ENCODE data around the gene CNNM3.
"Not testable (repeated sequence)": the region's sequence is repeated elsewhere in the genome, so short reads cannot be mapped to it uniquely, and the experiment has no call there.

Gene CNNM3

DNA sequence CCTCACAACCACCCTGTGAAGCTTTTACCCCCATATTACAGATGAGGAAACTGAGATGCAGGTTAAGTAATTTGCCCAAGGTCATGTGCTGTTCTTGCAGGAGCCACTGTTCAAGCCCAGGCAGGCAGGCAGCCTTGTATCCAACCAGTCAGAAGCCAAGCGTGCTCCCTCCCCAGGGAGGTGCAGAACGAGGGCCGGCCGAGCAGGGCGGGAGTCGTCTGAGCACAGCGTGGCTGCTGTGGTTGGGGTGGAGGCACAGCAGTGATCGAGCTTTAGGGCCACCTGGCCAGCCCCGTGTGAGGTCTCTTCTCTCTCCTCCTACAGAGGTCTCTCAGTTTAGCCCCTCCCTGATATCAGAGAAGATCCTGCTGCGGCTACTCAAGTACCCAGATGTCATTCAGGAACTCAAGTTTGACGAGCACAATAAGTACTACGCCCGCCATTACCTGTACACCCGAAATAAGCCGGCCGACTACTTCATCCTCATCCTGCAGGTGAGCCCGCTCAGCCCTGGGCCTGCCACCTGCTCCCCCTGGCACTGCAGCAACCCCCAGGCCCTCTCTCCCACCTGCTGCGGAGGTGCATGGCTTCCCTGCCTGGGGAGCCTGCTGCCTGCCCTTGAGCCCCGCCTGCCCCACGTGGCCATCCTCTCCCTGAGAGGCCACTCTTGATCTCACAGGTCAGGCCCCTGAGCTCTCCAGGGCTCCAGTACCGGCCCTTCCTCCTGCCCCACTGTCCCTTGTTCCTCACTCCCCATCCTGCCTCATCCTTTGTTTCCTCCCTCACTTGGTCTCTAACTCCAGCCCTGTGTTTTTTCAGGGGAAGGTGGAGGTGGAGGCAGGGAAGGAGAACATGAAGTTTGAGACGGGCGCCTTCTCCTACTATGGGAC lies 17.1 kb upstream of the CNNM3 start:
- H3K27me3 ChIP-seq (ENCODE audit: control insufficient read depth in 5 of 5, insufficient read depth in 4 of 5, low read length in 5 of 5) = no peaks in the 10 kb centered on the region
- H3K9ac ChIP-seq (ENCODE audit: low read length in 5 of 5) = no peak overlapping the region
- H3K4me3 ChIP-seq (ENCODE audit: low read depth in 1 of 5, low read length in 5 of 5) = no peak overlapping the region
- H3K4me1 ChIP-seq (ENCODE audit: control insufficient read depth in 5 of 5, insufficient read depth in 5 of 5, low read length in 5 of 5) = peaks cover 0 to 5% (median 0%) of the 10 kb centered on the region in 5 donors
- H3K9me3 ChIP-seq (ENCODE audit: control insufficient read depth in 5 of 5, low read length in 5 of 5) = no peaks in the 10 kb centered on the region
- H3K36me3 ChIP-seq (ENCODE audit: control insufficient read depth in 5 of 5, insufficient read depth in 5 of 5, low read length in 5 of 5) = peaks cover 0 to 40% (median 36%) of the 10 kb centered on the region in 5 donors
- H3K27ac ChIP-seq (ENCODE audit: low read depth, low read length) = no peak overlapping the region

DNA sequence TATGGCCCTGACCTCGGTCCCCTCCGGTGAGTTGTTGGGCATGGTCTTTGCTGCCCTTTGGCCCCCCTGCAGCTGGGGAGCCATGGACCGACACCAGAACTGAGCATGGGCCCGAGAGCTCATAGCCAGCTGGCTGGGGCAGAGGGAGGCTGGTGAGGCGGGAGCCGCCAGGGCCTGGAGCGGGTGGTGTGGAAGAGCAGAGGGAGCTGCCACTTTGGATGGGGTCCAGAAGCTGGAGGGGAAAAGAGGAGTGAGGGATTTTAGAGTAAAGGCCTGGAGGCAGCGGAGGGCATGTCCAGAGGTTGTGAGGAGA lies 16.5 kb upstream of the CNNM3 start:
- no peak overlapping the region for H3K27ac ChIP-seq (ENCODE audit: low read depth, low read length)
- H3K36me3 ChIP-seq (ENCODE audit: control insufficient read depth in 5 of 5, insufficient read depth in 5 of 5, low read length in 5 of 5) = peaks cover 0 to 40% (median 36%) of the 10 kb centered on the region in 5 donors
- H3K4me3 ChIP-seq (ENCODE audit: low read depth in 1 of 5, low read length in 5 of 5) = no peak overlapping the region
- H3K9me3 ChIP-seq (ENCODE audit: control insufficient read depth in 5 of 5, low read length in 5 of 5) = no peaks in the 10 kb centered on the region
- no peak overlapping the region for H3K9ac ChIP-seq (ENCODE audit: low read length in 5 of 5)
- no peaks in the 10 kb centered on the region for H3K27me3 ChIP-seq (ENCODE audit: control insufficient read depth in 5 of 5, insufficient read depth in 4 of 5, low read length in 5 of 5)
- peaks cover 0 to 5% (median 0%) of the 10 kb centered on the region in 5 donors for H3K4me1 ChIP-seq (ENCODE audit: control insufficient read depth in 5 of 5, insufficient read depth in 5 of 5, low read length in 5 of 5)

DNA sequence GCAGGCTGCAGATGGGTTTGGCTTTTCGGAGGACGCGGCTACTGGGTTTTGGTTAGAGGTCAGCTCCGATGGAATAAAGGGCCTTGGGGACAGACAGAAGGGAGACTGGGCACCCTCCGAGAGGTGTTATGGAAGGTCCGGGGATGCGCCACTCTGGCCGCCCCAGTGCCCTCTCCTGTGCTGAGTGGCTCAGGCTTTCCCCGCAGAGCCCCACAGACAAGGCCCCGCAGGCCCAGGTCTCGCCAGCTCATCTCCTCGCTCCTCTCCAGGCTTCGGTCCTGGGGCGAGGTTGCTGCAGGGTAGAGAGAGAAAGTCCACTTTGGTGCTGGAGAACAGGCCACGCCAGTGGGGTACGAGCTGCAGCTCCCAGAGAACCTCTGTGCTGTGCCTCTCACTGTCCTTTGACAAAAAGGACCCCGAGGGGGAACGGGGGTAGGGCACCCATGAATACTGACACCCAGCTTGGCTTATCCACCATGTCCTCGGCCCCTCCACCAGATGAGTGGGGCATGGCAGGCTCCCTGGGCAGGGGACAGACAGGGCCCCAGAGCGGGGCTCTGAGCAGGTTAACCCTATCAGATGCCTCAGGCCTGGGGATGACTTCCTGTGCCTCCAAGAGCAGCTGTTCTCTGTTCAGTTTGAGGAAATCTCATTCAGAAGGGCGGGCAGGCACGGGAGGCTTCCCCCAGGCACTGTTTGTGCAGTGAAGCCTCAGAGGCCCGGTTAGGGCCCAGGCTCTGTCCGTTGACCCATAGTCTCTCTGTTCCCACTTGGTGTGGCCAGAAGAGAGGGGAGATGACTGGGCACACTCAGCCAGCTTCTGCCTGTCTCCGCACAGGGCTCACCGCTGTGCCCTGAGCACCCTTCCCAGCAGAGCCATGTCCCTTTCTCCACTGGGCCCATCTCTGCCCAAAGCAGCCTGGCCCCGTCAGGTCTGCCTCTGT lies 15.7 kb upstream of the CNNM3 start:
- no peaks in the 10 kb centered on the region for H3K9me3 ChIP-seq (ENCODE audit: control insufficient read depth in 5 of 5, low read length in 5 of 5)
- no peak overlapping the region for H3K4me3 ChIP-seq (ENCODE audit: low read depth in 1 of 5, low read length in 5 of 5)
- H3K27ac ChIP-seq (ENCODE audit: low read depth, low read length) = no peak overlapping the region
- no peaks in the 10 kb centered on the region for H3K27me3 ChIP-seq (ENCODE audit: control insufficient read depth in 5 of 5, insufficient read depth in 4 of 5, low read length in 5 of 5)
- H3K4me1 ChIP-seq (ENCODE audit: control insufficient read depth in 5 of 5, insufficient read depth in 5 of 5, low read length in 5 of 5) = peaks cover 0 to 5% (median 0%) of the 10 kb centered on the region in 5 donors
- H3K36me3 ChIP-seq (ENCODE audit: control insufficient read depth in 5 of 5, insufficient read depth in 5 of 5, low read length in 5 of 5) = peaks cover 0 to 40% (median 36%) of the 10 kb centered on the region in 5 donors
- no peak overlapping the region for H3K9ac ChIP-seq (ENCODE audit: low read length in 5 of 5)

DNA sequence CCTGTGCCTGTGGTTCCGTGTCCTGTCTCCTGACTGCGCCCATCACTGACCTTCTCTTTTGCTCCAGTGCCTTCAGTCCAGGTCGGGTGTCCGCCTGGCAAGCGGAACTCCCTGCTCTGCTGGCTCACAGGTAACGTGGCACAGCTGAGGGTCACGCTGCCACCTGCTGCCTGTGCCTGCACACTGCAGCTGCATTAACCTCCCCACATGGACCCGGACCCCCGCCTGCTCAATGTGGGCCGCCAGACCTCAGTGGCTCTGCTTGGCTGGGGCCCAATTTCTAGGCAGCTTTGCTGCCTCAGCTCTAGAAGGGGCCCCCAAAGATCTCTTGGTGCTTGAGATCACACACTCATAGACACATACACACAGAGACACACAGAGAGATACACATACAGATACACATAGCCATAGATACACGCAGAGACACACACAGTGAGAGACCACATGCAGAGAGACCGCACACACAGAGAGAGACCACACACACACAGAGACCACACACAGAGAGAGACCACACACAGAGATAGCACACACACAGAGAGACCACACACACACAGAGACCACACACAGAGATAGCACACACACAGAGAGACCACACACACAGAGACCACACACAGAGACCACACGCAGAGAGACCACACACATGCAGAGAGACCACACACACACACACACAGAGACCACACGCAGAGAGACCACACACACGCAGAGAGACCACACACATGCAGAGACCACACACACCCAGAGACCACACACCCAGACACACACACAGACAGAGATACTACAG lies 14.9 kb upstream of the CNNM3 start:
- Histone ChIP-seq H3K4me3 (ENCODE audit: low read depth in 1 of 5, low read length in 5 of 5) (no peak overlapping the region), H3K27me3 (ENCODE audit: control insufficient read depth in 5 of 5, insufficient read depth in 4 of 5, low read length in 5 of 5) (no peaks in the 10 kb centered on the region), H3K36me3 (ENCODE audit: control insufficient read depth in 5 of 5, insufficient read depth in 5 of 5, low read length in 5 of 5) (peaks cover 0 to 40% (median 36%) of the 10 kb centered on the region in 5 donors), H3K27ac (ENCODE audit: low read depth, low read length) (no peak overlapping the region), H3K9ac (ENCODE audit: low read length in 5 of 5) (no peak overlapping the region), H3K9me3 (ENCODE audit: control insufficient read depth in 5 of 5, low read length in 5 of 5) (no peaks in the 10 kb centered on the region), H3K4me1 (ENCODE audit: control insufficient read depth in 5 of 5, insufficient read depth in 5 of 5, low read length in 5 of 5) (peaks cover 0 to 5% (median 0%) of the 10 kb centered on the region in 5 donors)

DNA sequence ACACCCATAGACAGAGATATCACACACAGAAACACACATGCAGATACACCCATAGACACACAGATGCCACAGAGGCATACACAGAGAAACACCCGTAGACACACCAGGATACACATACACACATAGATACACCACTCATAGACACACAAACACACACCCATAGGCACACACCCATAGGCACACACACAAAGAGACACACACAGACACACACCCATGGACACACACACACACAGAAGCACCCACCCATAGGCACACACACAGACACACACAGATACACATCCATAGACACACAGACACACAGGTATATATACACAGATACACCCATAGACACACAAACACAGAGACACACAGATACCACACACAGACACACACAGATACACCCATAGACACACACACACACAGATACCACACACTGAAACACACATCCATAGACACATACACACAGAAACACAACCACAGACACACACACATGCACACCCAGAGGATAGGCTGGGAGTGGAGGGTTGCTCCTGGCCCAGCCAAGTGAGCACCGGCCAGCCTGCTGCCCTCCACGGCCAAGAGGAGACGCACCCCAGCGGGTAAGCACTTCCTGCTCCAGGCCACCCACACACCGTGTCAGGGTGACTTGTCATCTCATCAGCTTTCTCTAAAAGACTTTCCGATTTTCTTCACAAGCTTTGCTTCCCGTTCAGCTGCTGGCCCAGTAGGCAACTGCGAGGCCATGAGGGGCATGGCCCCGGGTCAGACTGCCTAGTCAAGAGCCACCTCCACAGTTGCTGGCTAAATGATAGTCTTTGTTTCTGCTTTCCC lies 14.1 kb upstream of the CNNM3 start:
- no peak overlapping the region for H3K4me3 ChIP-seq (ENCODE audit: low read depth in 1 of 5, low read length in 5 of 5)
- peaks cover 0 to 40% (median 36%) of the 10 kb centered on the region in 5 donors for H3K36me3 ChIP-seq (ENCODE audit: control insufficient read depth in 5 of 5, insufficient read depth in 5 of 5, low read length in 5 of 5)
- no peak overlapping the region for H3K27ac ChIP-seq (ENCODE audit: low read depth, low read length)
- no peaks in the 10 kb centered on the region for H3K9me3 ChIP-seq (ENCODE audit: control insufficient read depth in 5 of 5, low read length in 5 of 5)
- H3K4me1 ChIP-seq (ENCODE audit: control insufficient read depth in 5 of 5, insufficient read depth in 5 of 5, low read length in 5 of 5) = peaks cover 0 to 5% (median 0%) of the 10 kb centered on the region in 5 donors
- no peak overlapping the region for H3K9ac ChIP-seq (ENCODE audit: low read length in 5 of 5)
- no peaks in the 10 kb centered on the region for H3K27me3 ChIP-seq (ENCODE audit: control insufficient read depth in 5 of 5, insufficient read depth in 4 of 5, low read length in 5 of 5)

DNA sequence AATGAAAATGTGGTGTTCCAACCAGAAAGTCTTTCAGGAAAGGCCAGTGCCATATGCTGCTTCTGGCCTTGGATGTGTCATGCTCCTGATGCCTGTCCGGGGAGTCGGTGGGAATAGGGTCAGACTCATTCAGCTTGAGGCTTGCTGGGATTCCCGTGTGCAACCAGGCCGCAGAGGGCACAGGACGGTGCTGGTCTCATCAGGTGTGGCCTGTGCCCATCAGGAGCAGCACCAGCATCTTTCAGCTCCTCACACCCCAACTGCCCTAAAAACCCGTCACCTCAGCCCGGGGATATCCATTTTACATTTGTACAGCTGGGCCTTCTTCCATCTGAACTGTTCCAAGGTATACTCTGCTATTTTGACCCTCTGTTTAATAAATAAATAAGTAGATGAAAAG lies 13.3 kb upstream of the CNNM3 start:
- Histone ChIP-seq H3K27me3 (ENCODE audit: control insufficient read depth in 5 of 5, insufficient read depth in 4 of 5, low read length in 5 of 5) (no peaks in the 10 kb centered on the region), H3K9me3 (ENCODE audit: control insufficient read depth in 5 of 5, low read length in 5 of 5) (no peaks in the 10 kb centered on the region), H3K9ac (ENCODE audit: low read length in 5 of 5) (no peak overlapping the region), H3K27ac (ENCODE audit: low read depth, low read length) (no peak overlapping the region), H3K4me1 (ENCODE audit: control insufficient read depth in 5 of 5, insufficient read depth in 5 of 5, low read length in 5 of 5) (peaks cover 0 to 5% (median 0%) of the 10 kb centered on the region in 5 donors), H3K36me3 (ENCODE audit: control insufficient read depth in 5 of 5, insufficient read depth in 5 of 5, low read length in 5 of 5) (peaks cover 0 to 34% (median 31%) of the 10 kb centered on the region in 5 donors), H3K4me3 (ENCODE audit: low read depth in 1 of 5, low read length in 5 of 5) (no peak overlapping the region)

DNA sequence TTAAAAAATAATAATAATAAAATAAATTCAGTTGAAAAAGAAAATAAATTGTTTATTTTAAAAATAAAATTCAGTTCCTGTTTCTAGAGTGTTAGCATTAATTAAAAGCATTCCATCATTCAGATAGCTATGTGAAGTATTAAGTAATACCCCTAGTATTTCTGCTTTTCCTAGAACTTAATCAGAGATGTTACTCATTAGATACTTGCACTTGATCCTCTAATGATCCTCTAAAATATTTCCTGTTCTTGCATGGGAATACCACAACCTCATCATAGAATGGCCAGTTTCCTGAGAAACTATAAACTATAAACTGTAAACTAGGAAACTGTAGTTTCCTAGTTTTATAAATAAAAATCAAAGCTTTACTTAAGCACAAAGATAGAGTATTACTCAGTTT lies 11.1 kb upstream of the CNNM3 start:
- Histone ChIP-seq H3K9ac (ENCODE audit: low read length in 5 of 5) (no peak overlapping the region), H3K27ac (ENCODE audit: low read depth, low read length) (no peak overlapping the region), H3K4me1 (ENCODE audit: control insufficient read depth in 5 of 5, insufficient read depth in 5 of 5, low read length in 5 of 5) (peaks cover 0 to 5% (median 0%) of the 10 kb centered on the region in 5 donors), H3K27me3 (ENCODE audit: control insufficient read depth in 5 of 5, insufficient read depth in 4 of 5, low read length in 5 of 5) (no peaks in the 10 kb centered on the region), H3K4me3 (ENCODE audit: low read depth in 1 of 5, low read length in 5 of 5) (no peak overlapping the region), H3K36me3 (ENCODE audit: control insufficient read depth in 5 of 5, insufficient read depth in 5 of 5, low read length in 5 of 5) (peaks cover 0 to 28% (median 21%) of the 10 kb centered on the region in 5 donors), H3K9me3 (ENCODE audit: control insufficient read depth in 5 of 5, low read length in 5 of 5) (no peaks in the 10 kb centered on the region)

DNA sequence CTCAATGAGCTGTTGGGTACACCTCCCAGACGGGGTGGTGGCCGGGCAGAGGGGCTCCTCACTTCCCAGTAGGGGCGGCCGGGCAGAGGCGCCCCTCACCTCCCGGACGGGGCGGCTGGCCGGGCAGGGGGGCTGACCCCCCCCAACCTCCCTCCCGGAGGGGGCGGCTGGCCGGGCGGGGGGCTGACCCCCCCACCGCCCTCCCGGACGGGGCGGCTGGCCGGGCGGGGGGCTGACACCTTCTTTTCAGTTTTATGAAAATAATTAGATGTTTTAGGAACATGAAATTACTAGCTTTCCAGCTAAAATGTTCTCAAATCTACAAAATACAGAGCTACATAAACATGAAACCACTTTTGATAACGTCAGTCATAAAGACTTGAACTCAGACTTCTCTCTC lies 10.1 kb upstream of the CNNM3 start:
- H3K36me3 ChIP-seq (ENCODE audit: control insufficient read depth in 5 of 5, insufficient read depth in 5 of 5, low read length in 5 of 5) = peaks cover 0 to 38% (median 25%) of the 10 kb centered on the region in 5 donors
- not testable (repeated sequence) for H3K4me1 ChIP-seq (ENCODE audit: control insufficient read depth in 5 of 5, insufficient read depth in 5 of 5, low read length in 5 of 5); H3K27me3 ChIP-seq (ENCODE audit: control insufficient read depth in 5 of 5, insufficient read depth in 4 of 5, low read length in 5 of 5); H3K27ac ChIP-seq (ENCODE audit: low read depth, low read length); H3K9me3 ChIP-seq (ENCODE audit: control insufficient read depth in 5 of 5, low read length in 5 of 5); H3K9ac ChIP-seq (ENCODE audit: low read length in 5 of 5); H3K4me3 ChIP-seq (ENCODE audit: low read depth in 1 of 5, low read length in 5 of 5)

DNA sequence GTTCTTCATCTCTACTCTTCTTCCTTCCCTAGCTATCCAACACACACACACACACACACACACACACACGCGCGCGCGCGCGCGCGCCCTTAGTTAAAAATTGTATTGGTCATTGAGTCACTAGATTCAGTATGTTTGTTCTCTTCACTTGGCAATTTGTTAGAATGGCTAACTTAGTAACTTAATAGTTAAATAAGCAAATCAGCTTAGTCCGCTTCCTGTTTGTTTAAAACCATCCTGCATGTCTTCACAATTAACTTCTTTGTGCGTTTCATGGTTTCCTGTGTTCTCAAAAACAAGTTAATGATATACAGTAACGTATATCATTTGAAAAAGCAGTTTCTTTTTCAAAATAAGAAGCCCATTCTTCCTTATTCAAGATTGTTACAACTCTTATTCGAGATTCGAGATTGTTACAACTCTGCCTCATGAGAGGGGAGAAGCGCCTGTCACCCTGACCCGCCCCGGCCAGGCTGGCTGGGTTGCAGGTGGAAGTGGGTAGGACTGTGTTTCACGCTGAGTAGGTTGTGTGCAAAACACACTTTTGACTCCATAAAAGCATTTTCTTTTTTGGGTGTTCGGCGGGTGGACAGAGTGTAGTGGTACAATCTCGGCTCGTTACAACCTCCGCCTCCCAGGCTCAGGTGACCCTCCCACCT lies 9.5 kb upstream of the CNNM3 start:
- no peaks in the 10 kb centered on the region for H3K9me3 ChIP-seq (ENCODE audit: control insufficient read depth in 5 of 5, low read length in 5 of 5)
- H3K9ac ChIP-seq (ENCODE audit: low read length in 5 of 5) = no peak overlapping the region
- H3K36me3 ChIP-seq (ENCODE audit: control insufficient read depth in 5 of 5, insufficient read depth in 5 of 5, low read length in 5 of 5) = peaks cover 0 to 35% (median 21%) of the 10 kb centered on the region in 5 donors
- H3K27me3 ChIP-seq (ENCODE audit: control insufficient read depth in 5 of 5, insufficient read depth in 4 of 5, low read length in 5 of 5) = no peaks in the 10 kb centered on the region
- H3K27ac ChIP-seq (ENCODE audit: low read depth, low read length) = no peak overlapping the region
- no peaks in the 10 kb centered on the region for H3K4me1 ChIP-seq (ENCODE audit: control insufficient read depth in 5 of 5, insufficient read depth in 5 of 5, low read length in 5 of 5)
- H3K4me3 ChIP-seq (ENCODE audit: low read depth in 1 of 5, low read length in 5 of 5) = no peak overlapping the region
